Upper lobe of left lung (tissue), 4 donors: Measurements from ENCODE around the gene ESYT2.

Experiments used
- CTCF ChIP-seq, 6 experiments: fragments of 450-650 bp in 4 of 6; fragments of 200-600 bp in 2 of 6; sonication (generic) in 2 of 6; IDR thresholded peaks; one replicate each; pipeline ENCODE4 v1.5.1; 2016 to 2019; ENCODE audit warnings: antibody characterized with exemption in 6 of 6
- POLR2AphosphoS5 ChIP-seq, 2 donors: sonication (generic); formaldehyde crosslinking; IDR thresholded peaks; one replicate each; pipeline ENCODE4 v1.5.1; 2017; ENCODE audit warnings: antibody characterized with exemption in 2 of 2

- no peak for TF ChIP-seq CTCF (IDR thresholded peaks at IDR 0.05)
- TF ChIP-seq POLR2AphosphoS5 (IDR thresholded peaks at IDR 0.05) = no peak
These were observed 104.4 kb downstream of the ESYT2 start for GRCh38 chr7:158724658-158725505.
